PC-9 (cell line): ENCODE results near the gene FAM3C. TPM values are rescaled to one million over a fixed set of nuclear protein-coding genes. Genes with fewer than 3 reads are reported as not detected.
"Not testable (repeated sequence)": the region's sequence is repeated elsewhere in the genome, so short reads cannot be mapped to it uniquely, and the experiment has no call there.

Experiments used
- BruUV-seq: library from RNA; stranded (reverse); fragments of 400-500 nt; replicated peaks from 2 replicates; lab custom pipeline; 2021; lab: Mats Ljungman, UMichigan
- CTCF ChIA-PET: fragments of 300-600 bp; sonication (Branson Sonifier 250); formaldehyde crosslinking; loops from one replicate; lab custom pipeline; 2022; ENCODE audit warnings: antibody characterized with exemption; lab: Charles Lee
- POLR2A ChIA-PET: fragments of 300-600 bp; sonication (Branson Sonifier 250); formaldehyde crosslinking; loops from one replicate; lab custom pipeline; 2022; ENCODE audit warnings: antibody characterized with exemption; ENCODE audit not compliant: unreplicated experiment; lab: Charles Lee
- DNase-seq, 2 experiments: peaks; one replicate each; pipeline versions ENCODE4 v3.0.0 to v3.0.0-alpha.2; 2015 to 2022; ENCODE audit warnings: mixed read lengths in 1 of 2
- H2AFZ ChIP-seq: fragments of 200-600 bp; sonication (generic); 2 replicates; pipeline ENCODE4 v1.8.1; 2017; ENCODE audit warnings: antibody characterized with exemption
- H3F3A ChIP-seq: fragments of 200-600 bp; sonication (generic); 2 replicates; pipeline ENCODE4 v1.8.1; 2017; ENCODE audit warnings: antibody characterized with exemption, mild to moderate bottlenecking, low read depth; ENCODE audit not compliant: insufficient read depth
- H3K27ac ChIP-seq: fragments of 200-600 bp; sonication (generic); 2 replicates; pipeline ENCODE4 v1.6.1; 2016; ENCODE audit warnings: mixed run types
- H3K27me3 ChIP-seq: fragments of 200-600 bp; sonication (generic); 2 replicates; pipeline ENCODE4 v1.6.1; 2016; ENCODE audit warnings: low read depth, mixed run types; ENCODE audit not compliant: insufficient read depth
- H3K36me3 ChIP-seq: fragments of 200-600 bp; sonication (generic); 2 replicates; pipeline ENCODE4 v1.6.1; 2016; ENCODE audit warnings: low read depth, mixed run types
- H3K4me1 ChIP-seq: fragments of 200-600 bp; sonication (generic); replicated peaks from 2 replicates; pipeline ENCODE4 v1.6.1; 2016; ENCODE audit warnings: mixed run types; ENCODE audit not compliant: insufficient read depth
- H3K4me2 ChIP-seq: fragments of 200-600 bp; sonication (generic); 2 replicates; pipeline ENCODE4 v1.6.1; 2017; ENCODE audit warnings: mixed run types
- H3K4me3 ChIP-seq: fragments of 200-600 bp; sonication (generic); 2 replicates; pipeline ENCODE4 v1.6.1; 2016; ENCODE audit warnings: mixed run types
- H3K79me2 ChIP-seq: fragments of 200-600 bp; sonication (generic); 2 replicates; pipeline ENCODE4 v1.6.1; 2017; ENCODE audit warnings: low read depth, mixed run types
- H3K9me2 ChIP-seq: fragments of 200-600 bp; sonication (generic); 2 replicates; pipeline ENCODE4 v1.8.1; 2017; ENCODE audit warnings: mild to moderate bottlenecking; ENCODE audit not compliant: insufficient read depth
- H3K9me3 ChIP-seq: fragments of 200-600 bp; sonication (generic); 2 replicates; pipeline ENCODE4 v1.8.1; 2016; ENCODE audit warnings: low read depth; ENCODE audit not compliant: insufficient read depth
- H4K20me1 ChIP-seq: fragments of 200-600 bp; sonication (generic); 2 replicates; pipeline ENCODE4 v1.8.1; 2017; ENCODE audit not compliant: insufficient read depth
- CTCF ChIP-seq: fragments of 200-600 bp; sonication (generic); conservative IDR thresholded peaks from 2 replicates; pipeline ENCODE4 v1.6.1; 2017; ENCODE audit warnings: mixed run types, antibody characterized with exemption, mild to moderate bottlenecking, moderate library complexity
- EZH2 ChIP-seq: fragments of 200-600 bp; sonication (generic); IDR thresholded peaks from 2 replicates; pipeline ENCODE4 v1.8.0; 2017; ENCODE audit warnings: antibody characterized with exemption, low read depth
- intact Hi-C: fragments of 100-400 bp; cut with micrococcal nuclease; formaldehyde crosslinking; loops from one replicate; pipeline ENCODE4 v1.10.0; 2022; ENCODE audit not compliant: unreplicated experiment
- total RNA-seq: library from RNA; stranded (reverse); gene quantifications from 2 replicates; pipeline ENCODE4 v1.2.3, GENCODE V29; 2021

Gene FAM3C
- total RNA-seq, 1 experiment from 2014 or later, result 134 TPM

GRCh38 chr7:121440857-121441503 is 44.9 kb upstream of the FAM3C start:
- Histone ChIP-seq H2AFZ (no peak overlapping the region), H3K9me3 (no peaks in the 10 kb centered on the region; the same call in 1 of the 2 replicates), H3K79me2 (no peaks in the 10 kb centered on the region), H3F3A (peaks cover 13% of the 10 kb centered on the region; the same call in 1 of the 2 replicates), H3K27ac (no peak overlapping the region), H3K27me3 (no peaks in the 10 kb centered on the region), H3K4me1 (peaks cover 32% of the 10 kb centered on the region), H4K20me1 (no peaks in the 10 kb centered on the region), H3K4me2 (no peak overlapping the region), H3K4me3 (no peak overlapping the region), H3K9me2 (no peaks in the 10 kb centered on the region), H3K36me3 (no peaks in the 10 kb centered on the region)
- CTCF ChIA-PET, result interaction anchor here (0.5 to 0.6 kb wide), 2 partner anchors 18 to 74 kb away, joined by 6 to 7 read pairs; no protein-coding TSS in a partner anchor
- no TSS peak for BruUV-seq
- POLR2A ChIA-PET, result no interaction called here
- DNase-seq, result no peak
- no peak for TF ChIP-seq EZH2
- TF ChIP-seq CTCF, result no peak
- intact Hi-C loops, result loop anchor here (5.0 kb wide), 1 partner anchor 41 kb away; no protein-coding TSS in a partner anchor

- not testable (repeated sequence) for H3K27ac ChIP-seq, H3K36me3 ChIP-seq, H3K27me3 ChIP-seq, H3K9me3 ChIP-seq, H4K20me1 ChIP-seq, H3K9me2 ChIP-seq, H3K4me3 ChIP-seq, H3K79me2 ChIP-seq
- DNase-seq, result peak; percentile 72 to 86
- Histone ChIP-seq H2AFZ (0 out of 2 replicates have a peak overlapping the region, but pooled peaks have one; percentile 36), H3K4me2 (peak overlapping the region; percentile 23; the same call in 1 of the 2 replicates), H3F3A (peaks cover 13% of the 10 kb centered on the region; the same call in 1 of the 2 replicates), H3K4me1 (peaks cover 39% of the 10 kb centered on the region)
- intact Hi-C loops, result loop anchor here (1.0 kb wide), 2 partner anchors 69 to 106 kb away; no protein-coding TSS in a partner anchor
- POLR2A ChIA-PET, result interaction anchor here (0.6 to 0.9 kb wide), 4 partner anchors 11 to 1396 kb away, joined by 4 to 30 read pairs (median 16); no protein-coding TSS in a partner anchor
- BruUV-seq, result TSS peak; percentile 36
- CTCF ChIA-PET, result interaction anchor here (0.6 to 1.3 kb wide), 2 partner anchors 17 to 92 kb away, joined by 3 read pairs; no protein-coding TSS in a partner anchor
These were observed 42.2 kb upstream of the FAM3C start for GRCh38 chr7:121438043-121438955.

- POLR2A ChIA-PET, result interaction anchor here (0.6 kb wide), 1 partner anchor 10 kb away, joined by 28 read pairs; no protein-coding TSS in a partner anchor
- no peak for TF ChIP-seq CTCF
- no peak for TF ChIP-seq EZH2
- Histone ChIP-seq H4K20me1 (no peaks in the 10 kb centered on the region), H3K4me1 (peaks cover 30% of the 10 kb centered on the region), H3K36me3 (no peaks in the 10 kb centered on the region), H3K4me2 (no peak overlapping the region), H3K9me3 (peaks cover 5% of the 10 kb centered on the region; the same call in 1 of the 2 replicates), H3K4me3 (no peak overlapping the region), H3K27me3 (no peaks in the 10 kb centered on the region), H3K79me2 (no peaks in the 10 kb centered on the region), H3F3A (peaks cover 7% of the 10 kb centered on the region; the same call in 1 of the 2 replicates), H3K9me2 (no peaks in the 10 kb centered on the region), H3K27ac (no peak overlapping the region), H2AFZ (no peak overlapping the region)
- no peak for DNase-seq
- BruUV-seq, result no TSS peak
- intact Hi-C loops, result no loop called here
- CTCF ChIA-PET, result interaction anchor here (0.6 to 1.3 kb wide), 2 partner anchors 16 to 93 kb away, joined by 3 read pairs; no protein-coding TSS in a partner anchor
These were observed 41.4 kb upstream of the FAM3C start for GRCh38 chr7:121437470-121437869.
